HG03442 (cell line): ENCODE results near the gene RIT2.
"Not testable (repeated sequence)": the region's sequence is repeated elsewhere in the genome, so short reads cannot be mapped to it uniquely, and the experiment has no call there.

Experiments used
- ATAC-seq: cut with Tn5 transposase; IDR thresholded peaks from one replicate; pipeline ENCODE4 v1.9.1; 2021; ENCODE audit warnings: mild to moderate bottlenecking, moderate library complexity; ENCODE audit not compliant: unreplicated experiment

The RIT2 gene

DNA sequence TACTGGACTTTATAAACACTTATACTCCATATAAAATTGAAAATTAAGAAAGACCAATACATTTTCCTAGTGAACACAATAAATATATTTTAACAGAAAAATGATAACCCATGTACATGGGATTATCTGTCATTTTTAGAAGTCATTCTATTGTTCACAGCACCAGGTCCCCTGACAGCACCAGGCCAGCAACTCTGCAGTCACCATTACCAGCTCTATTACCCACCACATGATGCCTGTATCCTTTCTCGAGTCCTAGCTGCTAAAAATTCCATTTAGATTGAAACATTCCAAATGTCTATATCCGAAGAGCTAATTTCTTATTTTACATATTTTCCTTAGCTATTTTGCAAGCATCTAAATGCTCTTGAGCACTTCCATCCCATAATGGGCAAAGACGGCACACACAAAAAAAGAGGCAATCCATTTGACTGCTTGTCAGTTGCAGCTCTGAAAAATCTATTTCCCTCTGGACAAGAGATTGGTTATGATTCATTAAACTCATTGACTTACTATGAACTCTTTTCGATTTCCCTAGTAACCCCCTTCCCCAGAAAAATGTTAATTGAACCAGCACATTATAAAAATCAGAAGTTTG lies 336.9 kb downstream of the RIT2 start:
- ATAC-seq: no peak

DNA sequence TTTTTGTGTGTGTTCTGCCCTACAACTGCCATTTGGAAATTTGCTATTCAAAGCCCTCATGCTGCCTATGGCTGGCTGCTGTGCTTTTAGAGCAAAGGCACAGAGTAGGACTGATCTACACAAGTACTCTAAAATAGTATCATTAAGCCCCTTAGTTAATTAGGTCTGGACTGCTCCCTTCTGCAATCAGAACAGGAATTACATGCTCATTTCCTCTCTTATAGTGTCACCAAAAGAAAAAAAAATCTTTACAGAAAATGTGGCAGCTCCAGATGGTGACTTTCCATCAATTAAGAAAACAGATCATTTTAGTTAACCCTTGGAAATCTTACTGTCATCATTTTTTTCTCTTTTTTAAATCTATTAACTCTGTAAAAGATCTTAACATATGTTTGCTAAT lies 337.5 kb downstream of the RIT2 start:
- no peak for ATAC-seq

DNA sequence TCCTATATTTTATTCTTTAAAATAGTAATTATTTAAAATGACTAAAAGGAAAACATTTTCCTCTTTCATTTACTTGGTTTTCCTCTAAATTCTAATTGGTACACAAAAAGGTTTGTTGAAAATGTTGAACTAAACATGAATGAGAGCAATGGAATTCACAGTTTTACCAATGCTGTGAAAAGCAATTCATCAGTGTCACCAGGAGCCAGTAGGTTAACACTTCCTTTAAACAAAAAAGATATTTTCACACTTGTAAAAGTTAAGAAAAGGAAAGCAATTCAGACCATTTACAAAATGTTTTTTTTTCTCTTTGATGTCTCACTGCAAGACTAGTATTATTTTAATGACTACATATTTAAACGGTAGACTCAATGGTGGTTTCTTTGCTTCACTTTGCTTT lies 341.6 kb downstream of the RIT2 start:
- ATAC-seq: no peak

DNA sequence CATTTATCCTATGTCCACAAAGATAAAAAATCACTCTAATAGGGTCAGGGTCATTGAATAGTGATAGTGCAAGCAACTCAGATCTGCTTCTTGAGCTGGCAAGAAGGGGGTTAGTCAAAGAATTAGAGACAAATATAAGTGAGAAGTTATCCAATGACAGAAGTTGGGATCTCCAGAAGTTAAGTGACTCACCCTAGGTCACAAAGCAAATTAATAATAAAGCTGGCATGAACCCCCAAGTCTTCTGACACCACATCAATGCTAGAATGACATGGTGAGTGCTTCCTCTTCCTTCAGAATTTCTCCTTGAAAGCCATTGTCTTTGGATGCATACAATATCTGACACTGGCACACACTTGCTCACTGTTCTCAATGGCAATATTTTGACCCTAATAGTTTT lies 343.5 kb downstream of the RIT2 start:
- no peak for ATAC-seq

- ATAC-seq: no peak
These were observed 350.2 kb downstream of the RIT2 start for GRCh38 chr18:42765302-42765701.

DNA sequence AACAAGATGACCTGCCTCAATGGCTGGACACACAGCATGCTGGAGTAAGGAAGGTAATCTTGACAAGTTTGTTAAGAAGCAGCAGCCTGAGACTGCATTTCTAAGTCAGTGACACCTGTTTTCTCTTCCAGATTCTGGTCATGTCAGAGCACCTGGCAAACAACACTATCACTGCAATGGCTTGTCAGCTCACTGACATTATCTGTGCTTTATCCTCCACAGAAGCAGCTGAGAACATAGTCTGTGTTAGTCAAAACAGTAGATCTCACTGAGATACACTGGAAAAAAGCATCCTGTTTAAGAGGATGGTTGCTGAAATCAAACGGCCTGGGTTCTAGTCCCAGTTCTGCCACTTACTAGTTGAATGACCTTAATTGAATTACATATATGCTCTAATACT lies 355.2 kb downstream of the RIT2 start:
- ATAC-seq: no peak

DNA sequence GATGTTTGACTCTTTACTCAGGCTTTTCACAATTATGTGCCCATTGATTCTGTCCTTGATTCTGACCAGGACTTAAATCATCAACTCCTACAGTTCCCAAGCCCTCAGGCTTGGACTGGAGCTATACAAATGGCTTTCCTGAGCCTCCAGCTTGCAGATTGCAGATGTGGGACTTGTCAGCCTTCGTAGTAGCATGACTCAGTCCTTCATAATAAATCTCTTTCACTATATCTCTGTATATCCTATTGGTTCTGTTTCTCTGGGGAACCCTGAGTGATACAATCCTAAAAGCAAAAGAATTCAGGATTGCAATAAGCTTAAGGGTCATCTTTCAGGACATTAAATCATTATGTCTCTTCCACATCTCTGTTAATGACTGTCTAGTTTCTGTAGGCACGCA lies 356.6 kb downstream of the RIT2 start:
- no peak for ATAC-seq

DNA sequence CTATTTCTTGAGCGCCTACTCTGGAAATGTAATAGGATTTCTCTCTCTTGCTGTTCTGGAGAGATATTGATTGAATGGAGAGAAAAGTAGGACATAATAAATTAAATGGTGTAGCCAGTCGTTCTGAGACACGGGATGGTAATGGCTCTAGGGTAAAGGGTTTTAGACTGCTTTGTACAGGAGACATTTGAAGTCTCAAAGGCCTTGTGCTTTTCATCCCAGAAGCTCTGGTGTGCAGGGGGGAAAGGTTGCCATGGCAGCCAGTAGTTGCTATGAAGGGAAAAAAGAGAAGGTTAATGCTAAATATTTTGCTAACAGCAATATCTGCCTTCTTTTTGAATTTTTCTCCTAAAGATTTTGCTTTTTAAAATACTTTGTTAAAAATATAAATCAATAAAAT lies 359.3 kb downstream of the RIT2 start:
- no peak for ATAC-seq

- ATAC-seq: no peak
These were observed 362.6 kb downstream of the RIT2 start for GRCh38 chr18:42752916-42753315.

DNA sequence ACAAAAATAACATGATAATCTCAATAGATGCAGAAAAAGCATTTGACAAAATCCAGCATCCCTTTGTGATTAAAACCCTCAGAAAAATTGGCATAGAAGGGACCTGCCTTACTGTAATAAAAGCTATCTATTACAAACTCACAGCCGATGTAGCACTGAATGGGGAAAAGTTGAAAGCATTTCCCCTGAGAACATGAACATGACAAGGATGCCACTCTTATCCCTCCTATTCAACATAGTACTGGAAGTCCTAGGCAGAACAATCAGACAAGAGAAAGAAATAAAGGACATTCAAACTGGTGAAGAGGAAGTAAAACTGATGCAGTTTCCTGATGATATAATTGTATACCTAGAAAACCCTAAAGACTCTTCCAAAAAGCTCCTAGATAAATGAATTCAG lies 368.7 kb downstream of the RIT2 start:
- ATAC-seq: no peak

DNA sequence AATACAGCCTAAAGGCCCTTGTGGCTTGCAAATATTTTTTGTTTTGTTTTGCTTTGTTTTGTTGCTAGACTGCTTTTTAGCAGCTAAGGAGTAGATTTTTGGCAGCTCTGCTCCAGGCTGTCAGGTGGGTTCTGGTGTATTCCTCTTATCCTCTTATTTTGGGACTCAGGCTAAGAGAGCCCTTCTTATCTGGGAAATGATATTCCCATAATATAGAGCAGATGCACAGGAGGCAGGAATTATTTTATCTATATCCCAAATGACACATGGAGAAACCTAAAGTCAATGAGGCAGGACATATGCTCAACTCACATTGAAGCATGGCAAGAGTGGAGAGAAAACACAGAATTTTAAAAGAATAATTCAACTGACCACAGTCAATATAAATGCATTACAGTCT lies 369.6 kb downstream of the RIT2 start:
- ATAC-seq: no peak

DNA sequence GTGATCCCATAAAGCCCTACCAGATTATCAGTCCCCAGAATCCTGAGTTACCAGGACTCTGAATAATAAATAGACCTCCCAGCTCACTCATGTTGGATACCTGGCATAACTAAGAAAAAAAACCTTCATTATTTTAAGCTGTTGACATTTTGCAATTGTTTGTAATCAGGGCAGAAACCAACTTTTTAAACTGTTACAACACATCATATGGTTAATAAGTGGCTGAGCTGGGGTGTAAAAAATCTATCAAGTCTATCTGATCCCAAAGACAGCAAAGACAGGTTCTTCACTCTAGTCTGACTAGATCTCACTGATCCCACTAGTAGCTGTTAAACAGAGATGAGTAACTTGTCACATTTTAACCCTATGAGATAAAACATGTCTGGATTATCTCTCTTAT lies 370.3 kb downstream of the RIT2 start:
- no peak for ATAC-seq

- ATAC-seq: no peak
These were observed 371.9 kb downstream of the RIT2 start for GRCh38 chr18:42743373-42744138.

DNA sequence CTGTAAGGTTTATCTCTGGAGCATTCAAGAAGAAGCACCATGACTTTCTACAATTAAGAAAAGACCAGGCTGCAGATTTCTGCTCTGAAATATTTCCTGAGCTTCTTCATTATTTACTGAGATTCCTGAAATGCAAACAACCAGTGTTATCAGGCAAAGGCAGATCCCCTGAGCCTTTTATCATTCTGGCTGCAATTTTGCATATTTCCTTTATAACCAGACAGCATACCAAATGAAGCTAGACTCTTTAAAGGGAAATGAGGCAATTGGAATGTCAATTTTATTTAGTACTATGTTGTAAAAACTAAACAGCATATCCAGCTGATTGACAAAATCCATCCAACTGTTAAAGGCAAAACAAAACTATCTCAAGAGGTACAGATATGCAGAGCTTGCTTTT lies 372.5 kb downstream of the RIT2 start:
- no peak for ATAC-seq

- no peak for ATAC-seq
These were observed 373.0 kb downstream of the RIT2 start for GRCh38 chr18:42742474-42742873.

- ATAC-seq: not testable (repeated sequence)
These were observed 373.6 kb downstream of the RIT2 start for GRCh38 chr18:42741805-42742347.

DNA sequence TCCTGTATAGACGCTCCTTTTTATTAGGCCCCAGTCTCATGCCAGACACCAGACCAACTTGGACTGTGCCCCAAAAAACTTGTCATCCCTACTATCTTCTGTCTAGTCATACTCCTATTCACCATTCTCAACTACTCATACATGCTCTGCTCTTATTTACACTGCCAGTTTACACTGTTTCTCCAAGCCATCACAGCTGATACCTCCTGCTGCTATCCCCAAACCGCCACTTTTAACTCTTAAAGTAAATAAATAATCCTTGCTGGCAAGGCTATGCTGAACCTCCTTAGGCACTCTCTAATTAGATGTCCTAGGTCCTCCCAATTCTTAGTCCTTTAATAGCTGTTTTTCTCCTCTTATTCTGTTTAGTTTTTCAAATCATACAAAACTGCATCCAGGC lies 374.2 kb downstream of the RIT2 start:
- not testable (repeated sequence) for ATAC-seq

- ATAC-seq: no peak
These were observed 379.4 kb downstream of the RIT2 start for GRCh38 chr18:42736074-42736473.

- no peak for ATAC-seq
These were observed 381.0 kb downstream of the RIT2 start for GRCh38 chr18:42734520-42734919.

DNA sequence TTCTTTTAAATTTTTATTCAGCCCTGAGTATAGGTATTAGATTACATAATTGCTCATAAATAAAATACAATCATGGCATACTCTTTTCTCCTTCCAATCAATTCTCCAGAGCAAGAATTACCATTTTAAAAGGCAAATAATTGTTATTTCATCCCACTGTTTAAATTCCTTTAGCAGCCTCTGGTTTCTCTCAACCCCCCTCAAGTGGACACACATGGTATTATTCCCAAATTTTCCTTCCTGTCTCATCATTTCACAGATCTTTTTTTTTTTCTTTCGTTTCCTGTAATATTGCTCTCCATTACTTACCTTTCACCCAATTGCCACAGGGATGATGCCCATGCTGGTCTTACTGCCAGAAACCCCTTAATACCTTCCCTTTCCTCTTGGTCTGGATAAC lies 385.2 kb downstream of the RIT2 start:
- no peak for ATAC-seq

- ATAC-seq: no peak
These were observed 396.3 kb downstream of the RIT2 start for GRCh38 chr18:42719221-42719620.

DNA sequence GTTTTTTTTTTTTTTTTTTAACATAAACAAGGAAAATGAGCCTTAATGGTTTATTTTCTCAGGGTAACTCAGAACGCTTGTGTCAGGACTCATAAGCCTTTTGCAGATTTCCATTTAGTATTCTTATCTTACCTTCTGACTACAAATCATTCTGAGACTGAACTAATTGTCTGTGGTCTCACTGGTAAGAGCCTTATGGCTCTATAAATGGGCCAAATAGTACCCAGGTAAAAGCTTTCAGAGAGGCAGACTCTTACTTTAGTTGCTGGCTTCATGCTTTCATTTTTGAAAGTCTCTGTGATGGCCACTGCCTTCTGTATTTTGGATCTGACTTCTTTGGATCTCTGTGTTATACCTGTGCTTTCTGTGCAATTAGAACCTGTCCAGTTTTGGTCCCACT lies 403.4 kb downstream of the RIT2 start:
- no peak for ATAC-seq

DNA sequence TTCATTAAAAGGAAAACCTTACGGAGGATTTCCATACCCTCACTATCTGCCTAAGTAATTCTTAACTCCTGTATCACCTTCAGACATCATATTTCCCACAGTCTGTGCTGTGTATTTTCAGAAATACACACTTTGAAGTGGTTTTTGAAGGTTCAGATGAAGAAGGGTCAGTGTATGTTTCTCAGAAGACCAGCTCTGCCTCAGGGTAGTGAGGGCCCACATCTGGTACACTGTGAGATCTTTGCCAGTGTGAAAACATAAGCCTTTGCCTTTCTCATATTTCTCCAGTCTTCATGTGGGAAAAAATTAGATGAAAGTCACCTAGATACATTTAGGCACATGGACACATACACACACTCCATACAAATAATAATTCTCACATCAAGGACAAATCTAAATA lies 408.4 kb downstream of the RIT2 start:
- no peak for ATAC-seq
